ENCODE results near the gene PTH1R.

PTH1R gene

GRCh38 chr3:46868287-46868686 lies 9.2 kb upstream of the PTH1R start:
- no peak for DNase-seq (ENCODE audit: low read depth)
- no peak overlapping the region for H3K4me3 ChIP-seq (ENCODE audit: control insufficient read depth, low read depth, low read length)
- TF ChIP-seq CTCF (conservative IDR thresholded peaks at IDR 0.05; ENCODE audit: control insufficient read depth, insufficient read depth, low read depth, low read length): no peak

GRCh38 chr3:46868948-46869347 lies 8.6 kb upstream of the PTH1R start:
- DNase-seq (ENCODE audit: low read depth): no peak
- no peak overlapping the region for H3K4me3 ChIP-seq (ENCODE audit: control insufficient read depth, low read depth, low read length)
- no peak for TF ChIP-seq CTCF (conservative IDR thresholded peaks at IDR 0.05; ENCODE audit: control insufficient read depth, insufficient read depth, low read depth, low read length)

- DNase-seq (ENCODE audit: low read depth): no peak
- no peak overlapping the region for H3K4me3 ChIP-seq (ENCODE audit: control insufficient read depth, low read depth, low read length)
- TF ChIP-seq CTCF (conservative IDR thresholded peaks at IDR 0.05; ENCODE audit: control insufficient read depth, insufficient read depth, low read depth, low read length): no peak
Measured at GRCh38 chr3:46869440-46869839, 8.1 kb upstream of the PTH1R start.

- H3K4me3 ChIP-seq (ENCODE audit: control insufficient read depth, low read depth, low read length): no peak overlapping the region
- TF ChIP-seq CTCF (conservative IDR thresholded peaks at IDR 0.05; ENCODE audit: control insufficient read depth, insufficient read depth, low read depth, low read length): no peak
- no peak for DNase-seq (ENCODE audit: low read depth)
Measured at GRCh38 chr3:46870651-46871050, 6.9 kb upstream of the PTH1R start.

GRCh38 chr3:46871222-46871621 lies 6.3 kb upstream of the PTH1R start:
- no peak overlapping the region for H3K4me3 ChIP-seq (ENCODE audit: control insufficient read depth, low read depth, low read length)
- DNase-seq (ENCODE audit: low read depth): no peak
- no peak for TF ChIP-seq CTCF (conservative IDR thresholded peaks at IDR 0.05; ENCODE audit: control insufficient read depth, insufficient read depth, low read depth, low read length)

GRCh38 chr3:46873521-46873920 lies 4.0 kb upstream of the PTH1R start:
- H3K4me3 ChIP-seq (ENCODE audit: control insufficient read depth, low read depth, low read length): no peak overlapping the region
- DNase-seq (ENCODE audit: low read depth): no peak

More at GRCh38 chr3:46873521-46873920, 4.0 kb upstream of the PTH1R start:
- TF ChIP-seq CTCF (conservative IDR thresholded peaks at IDR 0.05; ENCODE audit: control insufficient read depth, insufficient read depth, low read depth, low read length): no peak

All from fibroblast of mammary gland (primary cell).